ENCODE results near the gene RTF1. TPM values are rescaled to one million over a fixed set of nuclear protein-coding genes. Genes with fewer than 3 reads are reported as not detected.
"Not testable (repeated sequence)": the region's sequence is repeated elsewhere in the genome, so short reads cannot be mapped to it uniquely, and the experiment has no call there.

Gene RTF1
- total RNA-seq, 1 experiment from 2014 or later, result 20.2 TPM

GRCh38 chr15:41435037-41435786, 18.3 kb downstream of the RTF1 start:
- DNase-seq (ENCODE audit: low read depth), result no peak

GRCh38 chr15:41437448-41437847, 20.6 kb downstream of the RTF1 start:
- DNase-seq (ENCODE audit: low read depth), result no peak

GRCh38 chr15:41438206-41438605, 21.3 kb downstream of the RTF1 start:
- peak; percentile 73 for DNase-seq (ENCODE audit: low read depth)

- peak; percentile 27 for DNase-seq (ENCODE audit: low read depth)
These were observed 21.9 kb downstream of the RTF1 start for GRCh38 chr15:41438745-41439144.

GRCh38 chr15:41443275-41443674, 26.4 kb downstream of the RTF1 start:
- DNase-seq (ENCODE audit: low read depth), result no peak

- DNase-seq (ENCODE audit: low read depth), result no peak
These were observed 28.5 kb downstream of the RTF1 start for GRCh38 chr15:41445399-41445798.

GRCh38 chr15:41462084-41462795, 45.3 kb downstream of the RTF1 start:
- no peak for DNase-seq (ENCODE audit: low read depth)

GRCh38 chr15:41464889-41465580, 48.1 kb downstream of the RTF1 start:
- DNase-seq (ENCODE audit: low read depth), result no peak

GRCh38 chr15:41465822-41466421, 49.0 kb downstream of the RTF1 start:
- DNase-seq (ENCODE audit: low read depth), result peak; percentile 61

- no peak for DNase-seq (ENCODE audit: low read depth)
These were observed 49.8 kb downstream of the RTF1 start for GRCh38 chr15:41466711-41467110.

- DNase-seq (ENCODE audit: low read depth), result not testable (repeated sequence)
These were observed 52.7 kb downstream of the RTF1 start for GRCh38 chr15:41469644-41470043.

- DNase-seq (ENCODE audit: low read depth), result no peak
These were observed 56.5 kb downstream of the RTF1 start for GRCh38 chr15:41473418-41473817.

GRCh38 chr15:41474436-41474835, 57.5 kb downstream of the RTF1 start:
- no peak for DNase-seq (ENCODE audit: low read depth)

GRCh38 chr15:41474941-41475340, 58.0 kb downstream of the RTF1 start:
- no peak for DNase-seq (ENCODE audit: low read depth)

GRCh38 chr15:41476416-41477048, 59.6 kb downstream of the RTF1 start:
- no peak for DNase-seq (ENCODE audit: low read depth)

GRCh38 chr15:41480396-41481140, 63.7 kb downstream of the RTF1 start:
- DNase-seq (ENCODE audit: low read depth), result no peak

- no peak for DNase-seq (ENCODE audit: low read depth)
These were observed 65.4 kb downstream of the RTF1 start for GRCh38 chr15:41482110-41482877.

GRCh38 chr15:41483115-41483514, 66.2 kb downstream of the RTF1 start:
- DNase-seq (ENCODE audit: low read depth), result no peak

GRCh38 chr15:41483519-41483918, 66.6 kb downstream of the RTF1 start:
- no peak for DNase-seq (ENCODE audit: low read depth)

All from HT1080 (cell line).